Measurements from ENCODE around the gene PNPLA5.
A peak's percentile ranks its signal among the peaks of the same experiment; 100 is the strongest.
"Not testable (repeated sequence)": the region's sequence is repeated elsewhere in the genome, so short reads cannot be mapped to it uniquely, and the experiment has no call there.

The PNPLA5 gene

GRCh38 chr22:43891360-43892182 is at the start of gene PNPLA5:
PNPLA5 (minus strand) TSS chr22:43892013; CDS start chr22:43891880, 133 bp downstream.
- DNase-seq (ENCODE audit: low read depth, low spot score) = no peak

GRCh38 chr22:43941449-43941848 is 49.6 kb upstream of the PNPLA5 start:
- no peak for DNase-seq (ENCODE audit: low read depth, low spot score)

DNA sequence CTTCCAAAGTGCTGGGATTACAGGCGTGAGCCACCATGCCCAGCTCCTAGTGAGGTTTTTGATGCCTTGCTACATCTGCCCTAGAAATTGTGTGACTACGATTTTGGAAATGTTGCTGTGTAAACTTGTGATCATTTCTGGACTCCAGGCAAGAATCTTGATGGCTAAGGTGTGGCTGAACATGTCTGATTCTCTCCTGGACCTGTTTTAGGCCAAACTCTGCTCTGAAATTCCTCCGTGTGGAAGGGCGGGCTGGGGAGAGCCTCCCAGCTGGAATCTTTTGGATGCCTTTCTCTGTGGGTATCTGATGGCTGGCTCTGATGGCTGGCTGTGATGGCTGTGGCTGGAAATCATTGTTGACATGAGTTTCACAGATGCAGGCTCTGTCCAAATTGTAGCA is 40.0 kb upstream of the PNPLA5 start:
- DNase-seq (ENCODE audit: low read depth, low spot score) = no peak

- DNase-seq (ENCODE audit: low read depth, low spot score) = no peak
Measured at GRCh38 chr22:43928908-43929307, 37.1 kb upstream of the PNPLA5 start.

- no peak for DNase-seq (ENCODE audit: low read depth, low spot score)
Measured at GRCh38 chr22:43928468-43928867, 36.7 kb upstream of the PNPLA5 start.

DNA sequence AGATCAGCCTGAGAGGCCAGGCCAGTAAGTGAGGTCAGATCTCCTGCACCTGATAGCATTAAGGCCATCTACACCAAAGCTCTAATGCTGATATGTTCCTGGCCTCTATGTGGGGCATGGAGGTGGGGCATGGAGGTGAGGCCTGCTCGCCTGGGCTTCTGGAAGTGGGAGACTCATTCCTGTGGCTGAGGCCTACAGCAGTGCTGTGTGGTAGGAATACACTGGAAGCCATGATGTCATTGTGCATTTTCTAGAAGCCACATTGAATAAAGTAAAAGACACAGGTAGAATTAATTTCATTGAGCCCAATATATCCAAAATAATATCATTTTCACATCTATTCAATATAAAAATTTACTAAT is 34.5 kb upstream of the PNPLA5 start:
- DNase-seq (ENCODE audit: low read depth, low spot score) = no peak

DNA sequence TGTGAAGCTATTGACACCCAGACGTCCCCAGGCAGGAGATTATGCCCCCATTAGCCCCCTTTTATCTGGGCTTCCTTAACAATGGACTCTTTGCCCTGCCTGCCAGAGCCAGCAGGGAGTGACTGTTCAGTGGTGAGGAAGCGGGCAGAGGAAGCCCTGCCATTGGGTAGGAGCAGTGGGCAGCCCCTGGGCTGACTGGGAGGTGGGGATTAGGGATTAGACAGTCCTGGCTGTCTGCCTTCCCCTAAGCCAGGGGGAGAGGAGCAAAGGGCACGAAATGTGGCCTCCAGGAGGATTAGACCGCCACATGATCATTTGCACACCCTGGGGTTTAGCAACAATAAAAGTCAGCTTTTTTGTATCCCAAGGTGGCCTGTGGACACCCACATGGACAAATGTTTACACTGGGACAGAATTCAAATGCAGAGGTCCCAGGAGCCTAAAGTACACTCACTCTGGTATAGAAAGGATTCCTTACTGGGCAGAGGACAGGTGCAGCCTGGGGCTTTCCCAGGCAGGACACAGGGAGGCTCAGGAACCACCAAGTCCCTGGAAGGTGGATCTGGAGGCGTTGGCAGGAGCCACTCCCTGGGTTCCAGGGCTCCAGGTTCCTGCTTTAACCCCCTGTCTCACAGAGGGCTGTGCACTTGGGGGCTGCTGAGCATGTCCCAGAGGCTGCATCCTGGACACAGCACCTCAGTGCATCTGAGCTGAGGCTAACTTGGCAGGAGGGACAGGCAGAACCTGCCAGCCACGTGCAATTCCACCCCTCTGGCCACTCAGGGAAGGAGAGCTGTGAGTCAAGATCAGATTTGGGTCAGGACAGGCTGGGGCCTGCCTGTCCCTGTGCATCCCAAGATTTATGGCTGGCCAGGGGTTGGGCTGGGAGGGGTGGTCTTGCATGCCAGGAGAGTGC is 33.9 kb upstream of the PNPLA5 start:
- DNase-seq (ENCODE audit: low read depth, low spot score) = no peak

- DNase-seq (ENCODE audit: low read depth, low spot score) = no peak
Measured at GRCh38 chr22:43924877-43925276, 33.1 kb upstream of the PNPLA5 start.

DNA sequence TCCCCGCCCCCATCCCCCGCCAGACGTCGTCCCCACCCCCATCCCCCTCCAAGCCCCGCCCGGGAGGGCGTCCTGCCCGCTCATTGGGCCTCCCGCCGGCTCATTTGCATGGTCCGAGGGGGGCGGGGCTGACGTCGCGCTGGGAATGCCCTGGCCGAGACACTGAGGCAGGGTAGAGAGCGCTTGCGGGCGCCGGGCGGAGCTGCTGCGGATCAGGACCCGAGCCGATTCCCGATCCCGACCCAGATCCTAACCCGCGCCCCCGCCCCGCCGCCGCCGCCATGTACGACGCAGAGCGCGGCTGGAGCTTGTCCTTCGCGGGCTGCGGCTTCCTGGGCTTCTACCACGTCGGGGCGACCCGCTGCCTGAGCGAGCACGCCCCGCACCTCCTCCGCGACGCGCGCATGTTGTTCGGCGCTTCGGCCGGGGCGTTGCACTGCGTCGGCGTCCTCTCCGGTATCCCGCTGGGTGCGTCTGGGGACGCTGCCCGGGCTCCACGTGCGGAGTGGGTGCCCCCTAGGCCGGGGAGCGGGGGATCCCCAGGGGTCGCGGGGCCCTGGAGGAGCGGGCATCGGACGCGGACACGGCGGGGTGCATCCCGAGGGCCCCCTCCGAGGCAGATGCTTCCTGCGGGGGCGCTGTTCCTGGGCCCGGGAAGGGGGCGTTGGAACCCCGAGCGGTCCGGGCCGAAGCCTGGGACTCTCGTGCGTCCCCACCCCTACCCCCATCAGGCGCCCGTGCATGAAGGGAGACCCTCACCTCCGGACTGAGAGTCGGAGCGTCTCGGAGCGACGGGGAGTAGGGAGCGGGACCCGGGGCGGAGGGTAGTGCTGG is 32.0 kb upstream of the PNPLA5 start, which contains the start of gene PNPLA3:
Gene PNPLA3, plus strand, starts transcription at position 175 of the 834 bp plus-strand sequence. Its CDS starts 107 bp downstream, at position 282.
- DNase-seq (ENCODE audit: low read depth, low spot score) = peak; percentile 52

DNA sequence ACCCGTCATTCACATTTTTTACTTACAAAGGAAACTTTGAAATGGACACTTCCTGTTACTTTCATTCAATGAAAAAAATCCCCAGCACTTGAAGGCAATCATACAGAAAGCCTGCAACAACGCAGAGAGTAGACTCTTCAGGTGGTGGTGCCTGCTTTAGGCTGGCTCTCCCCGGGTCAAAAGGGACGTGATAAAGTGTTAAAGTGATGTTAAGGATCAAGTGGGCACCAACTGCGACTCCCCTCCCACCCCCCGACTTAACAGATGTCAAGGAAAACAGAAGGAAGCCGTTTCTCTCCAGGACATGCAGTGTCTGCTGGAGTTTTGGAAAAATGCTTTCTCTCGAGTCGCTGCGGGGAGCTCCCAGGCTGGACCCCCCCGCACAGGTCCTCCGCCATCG is 31.4 kb upstream of the PNPLA5 start:
- no peak for DNase-seq (ENCODE audit: low read depth, low spot score)

- DNase-seq (ENCODE audit: low read depth, low spot score) = no peak
Measured at GRCh38 chr22:43922123-43922522, 30.3 kb upstream of the PNPLA5 start.

DNA sequence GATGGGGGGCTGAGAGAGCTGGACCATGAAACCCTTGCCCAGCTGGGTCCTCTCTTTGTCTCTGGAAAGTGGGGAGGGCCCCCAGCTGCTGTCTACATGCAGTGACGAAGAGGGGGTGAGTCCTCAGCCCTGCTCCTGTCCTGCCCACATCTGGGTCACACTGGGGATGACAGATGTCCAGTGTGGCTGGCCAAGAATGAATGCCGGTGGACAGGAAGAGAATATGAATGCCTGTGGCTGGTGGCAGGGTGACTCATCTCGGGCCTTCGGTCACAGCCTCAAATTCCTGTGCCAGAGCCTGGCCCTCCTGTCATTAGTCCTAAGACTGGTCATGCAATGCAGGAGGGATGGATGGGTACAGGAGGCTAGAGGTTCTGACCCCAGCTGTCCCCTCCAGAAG is 29.6 kb upstream of the PNPLA5 start:
- DNase-seq (ENCODE audit: low read depth, low spot score) = no peak

DNA sequence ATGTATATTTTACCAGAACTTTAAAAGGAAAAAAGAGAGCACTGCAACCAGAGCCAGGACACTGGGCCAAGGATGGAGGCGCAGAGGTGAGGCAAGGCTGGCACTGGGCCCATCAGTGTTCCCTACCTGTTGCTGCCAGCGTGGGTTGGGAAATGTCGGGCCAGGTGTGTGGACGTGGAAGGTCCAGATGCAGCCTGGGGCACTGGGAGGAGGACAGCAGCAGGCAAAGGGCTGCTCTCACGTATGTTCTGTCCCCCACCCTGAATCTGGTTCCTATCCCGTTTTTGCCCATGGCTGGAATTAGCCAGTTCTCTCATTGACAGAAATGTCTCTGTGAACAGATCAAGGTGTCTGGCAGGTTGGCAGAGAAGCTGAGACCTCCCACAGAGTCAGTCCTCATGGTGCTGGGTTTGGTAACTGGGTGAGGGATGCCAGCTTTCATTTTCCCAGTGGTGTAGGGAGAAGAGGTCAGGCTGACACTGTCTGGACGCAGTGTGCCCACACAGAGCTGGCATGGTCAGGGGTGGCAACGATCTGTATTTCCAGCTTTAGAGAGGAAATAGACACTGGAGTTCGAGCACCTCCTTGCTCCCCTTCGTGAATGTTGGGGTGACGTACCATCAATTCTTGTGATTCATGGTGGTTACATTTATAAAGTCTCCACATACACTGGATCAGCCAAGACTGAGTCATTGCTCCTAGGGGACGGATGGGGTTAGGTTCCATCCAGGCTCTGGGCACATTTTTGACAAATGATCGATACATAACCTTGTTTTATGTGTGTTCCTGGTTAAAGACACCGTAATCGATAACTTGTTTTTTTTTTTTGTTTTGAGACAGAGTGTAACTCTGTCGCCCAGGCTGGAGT is 27.5 kb upstream of the PNPLA5 start:
- no peak for DNase-seq (ENCODE audit: low read depth, low spot score)

DNA sequence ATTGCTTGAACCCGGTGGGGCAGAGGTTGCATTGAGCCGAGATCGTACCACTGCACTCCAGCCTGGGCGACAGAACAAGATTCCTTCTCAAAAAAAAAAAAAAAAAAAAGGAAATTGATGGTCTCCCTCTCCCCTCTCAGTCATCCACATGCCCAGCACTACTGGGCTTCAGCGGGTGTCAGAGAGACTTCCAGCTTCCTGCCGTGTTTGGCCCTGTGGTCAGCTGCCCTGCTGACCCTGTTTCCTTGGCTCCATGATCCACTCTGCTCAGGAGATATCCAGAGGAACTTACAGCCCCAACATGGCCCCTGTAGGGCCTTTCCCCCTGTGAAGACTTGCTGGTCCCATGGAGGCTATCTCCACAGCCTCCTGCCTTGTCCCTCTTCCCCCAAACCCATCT is 25.7 kb upstream of the PNPLA5 start:
- DNase-seq (ENCODE audit: low read depth, low spot score) = no peak

GRCh38 chr22:43911351-43911750 is 19.5 kb upstream of the PNPLA5 start:
- no peak for DNase-seq (ENCODE audit: low read depth, low spot score)

DNA sequence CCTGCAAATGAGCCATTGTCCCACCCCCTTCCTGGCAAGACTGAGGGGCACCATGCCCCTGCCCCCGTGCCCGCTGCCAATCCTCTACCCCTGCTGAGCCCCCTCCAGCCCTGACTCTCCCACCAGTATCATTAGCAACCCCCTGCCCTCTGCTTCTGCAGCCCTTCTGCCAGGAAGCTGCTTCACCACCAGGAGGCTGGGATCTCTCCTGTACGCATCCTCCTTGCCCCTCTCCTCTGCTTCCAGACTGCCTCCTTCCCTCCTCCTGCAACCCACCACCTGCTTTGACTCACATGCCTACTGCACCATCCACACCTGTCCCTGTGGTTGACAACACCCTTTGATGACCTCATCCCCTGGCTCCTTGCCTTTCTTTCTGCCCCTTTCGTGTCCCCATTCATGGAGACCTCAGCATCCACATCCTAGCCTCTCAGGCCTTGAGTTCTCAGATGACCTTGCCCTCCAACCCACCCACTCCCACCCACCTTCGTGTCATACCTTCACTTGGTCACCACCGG is 18.4 kb upstream of the PNPLA5 start:
- no peak for DNase-seq (ENCODE audit: low read depth, low spot score)

DNA sequence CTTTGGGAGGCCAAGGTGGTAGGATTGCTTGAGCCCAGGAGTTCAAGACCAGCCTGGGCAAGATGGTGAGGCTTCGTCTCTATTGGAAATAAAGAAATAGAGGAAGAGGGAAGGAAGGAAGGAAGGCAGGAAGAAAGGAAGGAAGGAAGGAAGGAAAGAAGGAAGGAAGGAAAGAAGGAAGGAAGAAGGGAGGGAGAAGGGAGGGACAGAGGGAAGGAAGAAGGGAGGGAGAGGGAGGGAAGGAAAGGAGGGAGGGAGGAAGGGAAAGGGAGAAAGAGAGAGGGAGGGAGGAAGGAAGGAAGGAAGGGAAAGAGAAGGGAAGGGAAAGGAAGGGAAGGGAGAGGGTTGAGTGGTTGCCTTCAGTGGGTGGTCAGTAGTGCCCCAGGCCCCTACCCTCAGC is 17.9 kb upstream of the PNPLA5 start:
- no peak for DNase-seq (ENCODE audit: low read depth, low spot score)

DNA sequence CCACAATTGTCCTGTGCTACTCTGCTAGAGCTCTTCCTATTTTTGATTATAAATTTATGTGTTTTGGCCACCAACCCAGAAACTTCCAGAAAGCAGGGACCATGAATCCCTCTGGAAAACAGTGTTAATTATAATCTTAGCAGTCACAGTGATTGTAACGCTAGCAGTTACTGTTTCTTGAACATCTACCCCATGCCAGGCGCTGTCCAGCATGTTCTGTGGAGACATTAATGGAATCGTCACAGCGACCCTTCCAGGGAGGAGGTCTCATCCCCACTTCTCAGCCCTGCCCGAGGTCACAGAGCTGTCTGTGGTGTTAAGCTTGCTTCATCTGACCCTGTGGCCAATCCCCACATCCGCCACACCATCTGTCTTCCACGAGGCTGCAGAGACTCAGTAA is 13.9 kb upstream of the PNPLA5 start:
- DNase-seq (ENCODE audit: low read depth, low spot score) = no peak

- DNase-seq (ENCODE audit: low read depth, low spot score) = not testable (repeated sequence)
Measured at GRCh38 chr22:43904412-43904811, 12.6 kb upstream of the PNPLA5 start.

- not testable (repeated sequence) for DNase-seq (ENCODE audit: low read depth, low spot score)
Measured at GRCh38 chr22:43903033-43903432, 11.2 kb upstream of the PNPLA5 start.

Data from smooth muscle cell of the brain vasculature (primary cell).